Activated CD8-positive, alpha-beta memory T cell treated with anti-CD3 and anti-CD28 coated beads, Interleukin-2, amount 10 ng/mL, durations not matched to agents 7 days and 5 days (primary cell): ENCODE data around the gene MYO18A. TPM values are rescaled to one million over a fixed set of nuclear protein-coding genes. Genes with fewer than 3 reads are reported as not detected.

Experiments
- ATAC-seq: fragments of 150-1000 bp; cut with Tn5 transposase; one replicate; pipeline ENCODE4 v1.10.0; 2021; ENCODE audit warnings: moderate library complexity
- CTCF ChIA-PET: fragments of 350-600 bp; sonication (Branson Sonifier 250); formaldehyde crosslinking; loops from one replicate; lab custom pipeline; 2021; ENCODE audit warnings: antibody characterized with exemption; lab: Charles Lee
- DNase-seq: peaks from one replicate; pipeline ENCODE4 v3.0.0-alpha.2; 2020
- H3K27ac Mint-ChIP-seq: one replicate; pipeline ENCODE4 v1.8.0; 2021; ENCODE audit warnings: mild to moderate bottlenecking, mixed read lengths
- H3K27me3 Mint-ChIP-seq: one replicate; pipeline ENCODE4 v1.8.0; 2021; ENCODE audit warnings: mixed read lengths
- H3K36me3 Mint-ChIP-seq: one replicate; pipeline ENCODE4 v1.8.0; 2021; ENCODE audit warnings: mild to moderate bottlenecking, mixed read lengths
- H3K4me1 Mint-ChIP-seq: one replicate; pipeline ENCODE4 v1.8.0; 2021; ENCODE audit warnings: mixed read lengths
- H3K4me3 Mint-ChIP-seq: one replicate; pipeline ENCODE4 v1.8.0; 2021; ENCODE audit warnings: mild to moderate bottlenecking, moderate library complexity, mixed read lengths
- H3K9me3 Mint-ChIP-seq: one replicate; pipeline ENCODE4 v1.8.0; 2022; ENCODE audit warnings: low read depth, mixed read lengths
- total RNA-seq, 2 experiments: library from RNA; stranded (reverse); gene quantifications; one replicate each; pipeline ENCODE4 v1.2.3, GENCODE V29; 2021

The MYO18A gene
- total RNA-seq, 2 experiments from 2014 or later = 67.7 to 85.8 TPM

DNA sequence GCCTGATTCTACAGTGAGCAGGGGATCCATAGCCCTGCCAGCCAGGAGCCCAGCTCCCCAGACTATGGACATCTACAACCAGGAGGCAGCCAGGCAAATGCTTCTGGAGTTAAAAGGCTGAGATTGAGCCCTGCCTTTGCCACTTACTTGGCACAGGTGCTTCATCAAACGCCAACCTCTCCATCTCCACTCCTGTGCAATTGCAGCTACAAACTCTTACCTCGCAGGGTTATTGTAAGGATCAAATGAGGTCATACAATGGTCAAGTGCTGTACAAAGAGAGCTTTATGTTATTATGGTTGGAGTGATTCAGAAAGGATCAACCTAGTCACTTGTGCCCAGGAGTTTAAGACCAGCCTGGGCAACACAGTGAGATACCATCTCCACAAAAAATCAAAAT is 9.8 kb upstream of the MYO18A start:
- H3K36me3 Mint-ChIP-seq = no peaks in the 10 kb centered on the region
- H3K4me3 Mint-ChIP-seq = no peak overlapping the region
- H3K27ac Mint-ChIP-seq = no peak overlapping the region
- H3K4me1 Mint-ChIP-seq = peaks cover 2% of the 10 kb centered on the region
- no peak for DNase-seq
- CTCF ChIA-PET = interaction anchor here (0.6 to 2.7 kb wide), 5 partner anchors 10 to 811 kb away, joined by 3 to 10 read pairs (median 4); partner anchors contain the start of gene MYO18A
- no peaks in the 10 kb centered on the region for H3K9me3 Mint-ChIP-seq
- peaks cover 19% of the 10 kb centered on the region for H3K27me3 Mint-ChIP-seq
- ATAC-seq = no peak

DNA sequence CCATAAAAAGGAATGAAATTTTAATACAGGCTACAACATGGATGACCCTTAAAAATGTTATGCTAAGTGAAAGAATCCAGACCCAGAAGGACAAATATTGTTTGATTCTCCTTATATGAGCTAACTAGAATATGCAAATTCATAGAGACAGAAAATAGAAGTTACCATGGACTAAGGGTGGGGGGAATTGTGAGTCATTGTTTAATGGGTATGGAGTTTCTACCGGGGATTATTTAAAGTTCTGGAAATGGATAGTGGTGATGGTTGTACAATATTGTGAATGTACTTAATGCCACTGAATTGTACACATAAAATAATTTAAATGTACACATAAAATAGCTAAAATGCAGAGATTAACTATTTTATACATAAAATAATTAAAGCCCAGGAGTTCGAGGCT is 9.2 kb upstream of the MYO18A start:
- Mint-ChIP-seq H3K36me3 (no peaks in the 10 kb centered on the region), H3K4me1 (peaks cover 2% of the 10 kb centered on the region), H3K9me3 (no peaks in the 10 kb centered on the region), H3K4me3 (no peak overlapping the region), H3K27me3 (peaks cover 18% of the 10 kb centered on the region), H3K27ac (no peak overlapping the region)
- CTCF ChIA-PET = interaction anchor here (1.3 to 2.7 kb wide), 4 partner anchors 9 to 65 kb away, joined by 3 to 10 read pairs (median 6); partner anchors contain the start of gene MYO18A
- ATAC-seq (no peak), DNase-seq (no peak)

GRCh38 chr17:29181226-29181625 is 1.0 kb upstream of the MYO18A start:
- no peak overlapping the region for H3K4me3 Mint-ChIP-seq
- peaks cover 6% of the 10 kb centered on the region for H3K27me3 Mint-ChIP-seq
- DNase-seq (no peak), ATAC-seq (no peak)
- peaks cover 33% of the 10 kb centered on the region for H3K4me1 Mint-ChIP-seq
- H3K36me3 Mint-ChIP-seq = no peaks in the 10 kb centered on the region
- H3K9me3 Mint-ChIP-seq = no peaks in the 10 kb centered on the region
- no peak overlapping the region for H3K27ac Mint-ChIP-seq
- CTCF ChIA-PET = interaction anchor here (0.7 to 23.1 kb wide), 12 partner anchors 14 to 375 kb away, joined by 3 to 541 read pairs (median 9); no protein-coding TSS in a partner anchor

GRCh38 chr17:29180788-29181160 is 576 bp upstream of the MYO18A start:
- H3K36me3 Mint-ChIP-seq = no peaks in the 10 kb centered on the region
- DNase-seq (no peak), ATAC-seq (no peak)
- no peak overlapping the region for H3K27ac Mint-ChIP-seq
- H3K4me3 Mint-ChIP-seq = peak overlapping the region; percentile 33
- H3K9me3 Mint-ChIP-seq = no peaks in the 10 kb centered on the region
- H3K4me1 Mint-ChIP-seq = peaks cover 37% of the 10 kb centered on the region
- H3K27me3 Mint-ChIP-seq = peaks cover 6% of the 10 kb centered on the region
- CTCF ChIA-PET = interaction anchor here (0.6 to 23.1 kb wide), 27 partner anchors 8 to 387 kb away, joined by 3 to 541 read pairs (median 5); no protein-coding TSS in a partner anchor

- Mint-ChIP-seq H3K27ac (no peak overlapping the region), H3K4me1 (peaks cover 34% of the 10 kb centered on the region), H3K4me3 (peak overlapping the region; percentile 14), H3K36me3 (no peaks in the 10 kb centered on the region), H3K27me3 (peaks cover 6% of the 10 kb centered on the region), H3K9me3 (no peaks in the 10 kb centered on the region)
- CTCF ChIA-PET = interaction anchor here (0.7 to 23.1 kb wide), 35 partner anchors 8 to 1833 kb away, joined by 3 to 541 read pairs (median 5); no protein-coding TSS in a partner anchor
- no peak for DNase-seq
- no peak for ATAC-seq
Observed at GRCh38 chr17:29179232-29180033, 765 bp downstream of the MYO18A start.

DNA sequence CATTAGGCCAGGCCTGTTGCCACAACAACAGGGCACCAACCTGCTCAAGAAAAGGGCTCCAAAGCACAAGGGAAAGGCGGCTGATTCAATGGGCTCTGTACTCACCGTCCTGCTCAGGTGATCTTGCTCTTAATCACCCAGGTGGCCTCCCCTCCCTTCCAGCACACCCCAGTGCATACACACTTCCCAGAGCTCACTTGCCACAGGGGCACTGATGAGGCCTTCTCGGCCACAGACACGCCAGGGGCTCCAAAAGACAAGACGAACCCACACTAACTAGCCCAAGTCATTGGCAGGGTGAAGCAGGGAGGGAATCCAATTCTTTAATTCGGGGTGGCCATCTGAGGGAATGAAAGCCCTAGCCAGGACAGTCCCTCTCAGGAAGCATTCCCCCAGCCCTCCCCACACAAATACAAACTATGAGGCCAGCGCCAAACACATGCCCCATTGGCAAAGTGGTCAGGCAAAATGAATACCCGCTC is 1.4 kb downstream of the MYO18A start:
- Mint-ChIP-seq H3K4me1 (peaks cover 34% of the 10 kb centered on the region), H3K36me3 (no peaks in the 10 kb centered on the region), H3K4me3 (peak overlapping the region; percentile 14), H3K27me3 (peaks cover 6% of the 10 kb centered on the region), H3K9me3 (no peaks in the 10 kb centered on the region), H3K27ac (no peak overlapping the region)
- ATAC-seq = no peak
- no peak for DNase-seq
- CTCF ChIA-PET = interaction anchor here (0.7 to 23.1 kb wide), 10 partner anchors 10 to 72 kb away, joined by 3 to 541 read pairs (median 6); no protein-coding TSS in a partner anchor

- DNase-seq (no peak), ATAC-seq (no peak)
- H3K4me3 Mint-ChIP-seq = peak overlapping the region; percentile 14
- H3K27me3 Mint-ChIP-seq = peaks cover 6% of the 10 kb centered on the region
- no peaks in the 10 kb centered on the region for H3K9me3 Mint-ChIP-seq
- no peaks in the 10 kb centered on the region for H3K36me3 Mint-ChIP-seq
- peaks cover 34% of the 10 kb centered on the region for H3K4me1 Mint-ChIP-seq
- CTCF ChIA-PET = interaction anchor here (0.9 to 23.1 kb wide), 10 partner anchors 10 to 61 kb away, joined by 3 to 541 read pairs (median 4); no protein-coding TSS in a partner anchor
- H3K27ac Mint-ChIP-seq = peak overlapping the region; percentile 60
Observed at GRCh38 chr17:29177871-29178749, 2.1 kb downstream of the MYO18A start.

DNA sequence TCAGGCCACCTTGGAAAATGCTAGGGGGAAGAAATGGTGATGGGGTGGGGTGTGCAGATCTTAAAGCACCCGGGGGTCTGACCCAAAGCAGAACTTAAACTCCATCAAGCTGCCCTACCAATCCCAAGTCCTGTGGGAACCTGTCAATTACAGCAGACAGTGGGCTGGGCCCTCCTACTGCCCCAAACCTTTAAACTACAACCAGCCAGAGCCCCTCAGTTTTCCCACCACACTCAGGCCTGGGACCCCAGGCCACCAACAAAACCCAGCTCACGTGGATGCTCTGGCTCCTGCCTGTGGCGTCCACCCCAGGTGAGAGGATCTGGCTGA is 2.7 kb downstream of the MYO18A start:
- Mint-ChIP-seq H3K9me3 (no peaks in the 10 kb centered on the region), H3K36me3 (no peaks in the 10 kb centered on the region), H3K27me3 (peaks cover 6% of the 10 kb centered on the region), H3K4me1 (peaks cover 34% of the 10 kb centered on the region), H3K4me3 (peak overlapping the region; percentile 81), H3K27ac (peak overlapping the region; percentile 80)
- CTCF ChIA-PET = interaction anchor here (0.9 to 23.1 kb wide), 11 partner anchors 9 to 414 kb away, joined by 3 to 541 read pairs (median 4); no protein-coding TSS in a partner anchor
- DNase-seq (no peak), ATAC-seq (no peak)

- ATAC-seq (peak; percentile 35), DNase-seq (peak; percentile 60)
- Mint-ChIP-seq H3K36me3 (no peaks in the 10 kb centered on the region), H3K4me1 (peaks cover 34% of the 10 kb centered on the region), H3K27me3 (peaks cover 6% of the 10 kb centered on the region), H3K4me3 (peak overlapping the region; percentile 81), H3K27ac (peak overlapping the region; percentile 80), H3K9me3 (no peaks in the 10 kb centered on the region)
- CTCF ChIA-PET = interaction anchor here (0.8 to 23.1 kb wide), 15 partner anchors 9 to 415 kb away, joined by 3 to 541 read pairs (median 3); no protein-coding TSS in a partner anchor
Observed at GRCh38 chr17:29176558-29177351, 3.4 kb downstream of the MYO18A start.

- H3K27me3 Mint-ChIP-seq = no peaks in the 10 kb centered on the region
- H3K4me3 Mint-ChIP-seq = no peak overlapping the region
- no peak overlapping the region for H3K27ac Mint-ChIP-seq
- no peaks in the 10 kb centered on the region for H3K36me3 Mint-ChIP-seq
- no peak for ATAC-seq
- H3K9me3 Mint-ChIP-seq = no peaks in the 10 kb centered on the region
- CTCF ChIA-PET = interaction anchor here (1.0 to 23.1 kb wide), 7 partner anchors 23 to 59 kb away, joined by 3 to 541 read pairs (median 4); no protein-coding TSS in a partner anchor
- no peak for DNase-seq
- H3K4me1 Mint-ChIP-seq = peaks cover 28% of the 10 kb centered on the region
Observed at GRCh38 chr17:29175349-29175748, 4.8 kb downstream of the MYO18A start.

DNA sequence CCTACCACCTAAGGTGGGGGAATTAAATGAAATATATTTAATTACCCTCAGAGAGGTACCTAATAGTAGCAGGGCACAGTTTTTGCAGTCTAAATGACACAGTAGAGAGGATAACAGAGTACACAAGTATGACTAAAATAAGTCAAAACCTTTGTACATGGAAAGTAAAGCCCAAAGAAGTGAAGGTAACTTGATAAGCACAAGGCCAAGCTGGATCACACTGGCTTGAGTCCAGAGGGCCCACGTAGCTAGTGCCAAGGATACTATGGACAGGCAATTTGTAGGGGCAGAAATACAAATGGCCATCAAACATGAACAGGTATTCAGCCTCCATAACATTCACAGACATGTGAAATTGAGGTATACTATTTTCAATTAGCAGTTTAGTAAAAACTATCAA is 7.6 kb downstream of the MYO18A start:
- DNase-seq = no peak
- Mint-ChIP-seq H3K36me3 (no peaks in the 10 kb centered on the region), H3K4me1 (peaks cover 12% of the 10 kb centered on the region), H3K9me3 (no peaks in the 10 kb centered on the region), H3K27me3 (no peaks in the 10 kb centered on the region), H3K27ac (no peak overlapping the region), H3K4me3 (no peak overlapping the region)
- no peak for ATAC-seq
- CTCF ChIA-PET = interaction anchor here (0.7 to 23.1 kb wide), 5 partner anchors 10 to 55 kb away, joined by 3 to 541 read pairs (median 4); no protein-coding TSS in a partner anchor

GRCh38 chr17:29170682-29171081 is 9.5 kb downstream of the MYO18A start:
- H3K36me3 Mint-ChIP-seq = peaks cover 2% of the 10 kb centered on the region
- H3K27me3 Mint-ChIP-seq = no peaks in the 10 kb centered on the region
- H3K27ac Mint-ChIP-seq = no peak overlapping the region
- no peak for ATAC-seq
- H3K4me1 Mint-ChIP-seq = no peaks in the 10 kb centered on the region
- H3K9me3 Mint-ChIP-seq = no peaks in the 10 kb centered on the region
- no peak overlapping the region for H3K4me3 Mint-ChIP-seq
- CTCF ChIA-PET = interaction anchor here (1.0 to 23.1 kb wide), 3 partner anchors 9 to 47 kb away, joined by 3 to 541 read pairs (median 4); partner anchors contain the start of gene MYO18A
- DNase-seq = no peak
